CD8-positive, alpha-beta memory T cell (primary cell): ENCODE results near the gene ALDH1A2. TPM values are rescaled to one million over a fixed set of nuclear protein-coding genes. Genes with fewer than 3 reads are reported as not detected.
"Not testable (repeated sequence)": the region's sequence is repeated elsewhere in the genome, so short reads cannot be mapped to it uniquely, and the experiment has no call there.

Experiments used
- CTCF ChIA-PET: fragments of 350-600 bp; sonication (Branson Sonifier 250); formaldehyde crosslinking; loops from one replicate; lab custom pipeline; 2021; ENCODE audit warnings: antibody characterized with exemption; lab: Charles Lee
- POLR2A ChIA-PET: fragments of 350-600 bp; sonication (Branson Sonifier 250); formaldehyde crosslinking; loops from one replicate; lab custom pipeline; 2021; ENCODE audit warnings: antibody characterized with exemption; lab: Charles Lee
- DNase-seq, 5 donors: peaks; one replicate each; pipeline versions ENCODE4 v3.0.0 to v3.0.0-alpha.2; 2020 to 2022; ENCODE audit warnings: mixed read lengths in 1 of 5
- H3K27ac ChIP-seq: one replicate; pipeline ENCODE4 v1.7.0; 2013; ENCODE audit warnings: low read depth, mild to moderate bottlenecking, low read length, moderate library complexity
- H3K27me3 ChIP-seq: 2 replicates; pipeline ENCODE4 v1.7.0; 2013; ENCODE audit warnings: low read length, mild to moderate bottlenecking; ENCODE audit not compliant: insufficient read depth, poor library complexity, severe bottlenecking
- H3K36me3 ChIP-seq: 2 replicates; pipeline ENCODE4 v1.7.0; 2013; ENCODE audit warnings: mild to moderate bottlenecking, low read length, moderate library complexity; ENCODE audit not compliant: insufficient read depth
- H3K4me1 ChIP-seq: 2 replicates; pipeline ENCODE4 v1.7.0; 2013; ENCODE audit warnings: mild to moderate bottlenecking, low read length, moderate library complexity; ENCODE audit not compliant: insufficient read depth
- H3K4me3 ChIP-seq: 2 replicates; pipeline ENCODE4 v1.7.0; 2013; ENCODE audit warnings: mild to moderate bottlenecking, low read length
- H3K9me3 ChIP-seq: 2 replicates; pipeline ENCODE4 v1.7.0; 2013; ENCODE audit warnings: mild to moderate bottlenecking, low read length
- H3K27ac Mint-ChIP-seq, 8 donors: one replicate each; pipeline ENCODE4 v1.8.0; 2020 to 2021; ENCODE audit warnings: mixed read lengths in 8 of 8, mild to moderate bottlenecking in 6 of 8, inconsistent platforms in 3 of 8, moderate library complexity in 3 of 8
- H3K27me3 Mint-ChIP-seq, 2 donors: one replicate each; pipeline ENCODE4 v1.8.0; 2020 to 2021; ENCODE audit warnings: mixed read lengths in 2 of 2, mild to moderate bottlenecking in 1 of 2, moderate library complexity in 1 of 2
- H3K36me3 Mint-ChIP-seq, 3 donors: one replicate each; pipeline ENCODE4 v1.8.0; 2020 to 2021; ENCODE audit warnings: mixed read lengths in 3 of 3, inconsistent platforms in 1 of 3, mild to moderate bottlenecking in 1 of 3
- H3K4me1 Mint-ChIP-seq, 3 donors: one replicate each; pipeline ENCODE4 v1.8.0; 2020 to 2021; ENCODE audit warnings: mixed read lengths in 3 of 3, inconsistent platforms in 1 of 3, mild to moderate bottlenecking in 1 of 3
- H3K4me3 Mint-ChIP-seq, 7 donors: one replicate each; pipeline ENCODE4 v1.8.0; 2020 to 2021; ENCODE audit warnings: mixed read lengths in 7 of 7, mild to moderate bottlenecking in 6 of 7, moderate library complexity in 4 of 7, inconsistent platforms in 2 of 7
- H3K9me3 Mint-ChIP-seq, 5 donors: one replicate each; pipeline ENCODE4 v1.8.0; 2020 to 2022; ENCODE audit warnings: mixed read lengths in 5 of 5, mild to moderate bottlenecking in 3 of 5, moderate library complexity in 2 of 5, inconsistent platforms in 1 of 5
- polyA plus RNA-seq: library from polyadenylated mRNA; unstranded; fragments of 300-500 nt; fragmentation: Illumina TruSeq; gene quantifications from one replicate; pipeline ENCODE4 v1.2.3, GENCODE V29; 2021
- total RNA-seq, 2 experiments: library from RNA; stranded (reverse); gene quantifications; one replicate each; pipeline ENCODE4 v1.2.3, GENCODE V29; 2021

The ALDH1A2 gene
- under 1 TPM in 1 of 2 experiments, not detected in 1; 0.33 TPM for total RNA-seq
- not detected for polyA plus RNA-seq

GRCh38 chr15:58065445-58066041 is at the start of gene ALDH1A2:
Gene ALDH1A2 (minus strand): TSS chr15:58065711. CDS start chr15:58065650, 61 bp downstream.
- H3K9me3 Mint-ChIP-seq, result peaks cover 1 to 11% (median 6%) of the 10 kb centered on the region in 5 donors
- peak within 1 kb of the TSS in 1 of 8 donors; percentile 70 for H3K27ac Mint-ChIP-seq
- H3K36me3 ChIP-seq, result no peaks in the 10 kb centered on the region
- DNase-seq, result peak in 1 of 5 donors; percentile 3
- no peaks in the 10 kb centered on the region for H3K9me3 ChIP-seq
- H3K27me3 ChIP-seq, result peaks cover 27% of the 10 kb centered on the region
- H3K4me3 Mint-ChIP-seq, result peak within 1 kb of the TSS; percentile 28 to 80 (median 73)
- no peaks in the 10 kb centered on the region for H3K4me1 ChIP-seq
- peaks cover 3 to 15% (median 10%) of the 10 kb centered on the region in 3 donors for H3K4me1 Mint-ChIP-seq
- peaks cover 0 to 4% (median 0%) of the 10 kb centered on the region in 3 donors for H3K36me3 Mint-ChIP-seq
- CTCF ChIA-PET, result interaction anchor here (0.6 to 1.0 kb wide), 2 partner anchors 9 to 787 kb away, joined by 3 read pairs; no protein-coding TSS in a partner anchor
- POLR2A ChIA-PET, result no interaction called here
- peak within 1 kb of the TSS; percentile 66 for H3K27ac ChIP-seq
- H3K4me3 ChIP-seq, result peak within 1 kb of the TSS; percentile 14
- H3K27me3 Mint-ChIP-seq, result peaks cover 61 to 74% of the 10 kb centered on the region in 2 donors

DNA sequence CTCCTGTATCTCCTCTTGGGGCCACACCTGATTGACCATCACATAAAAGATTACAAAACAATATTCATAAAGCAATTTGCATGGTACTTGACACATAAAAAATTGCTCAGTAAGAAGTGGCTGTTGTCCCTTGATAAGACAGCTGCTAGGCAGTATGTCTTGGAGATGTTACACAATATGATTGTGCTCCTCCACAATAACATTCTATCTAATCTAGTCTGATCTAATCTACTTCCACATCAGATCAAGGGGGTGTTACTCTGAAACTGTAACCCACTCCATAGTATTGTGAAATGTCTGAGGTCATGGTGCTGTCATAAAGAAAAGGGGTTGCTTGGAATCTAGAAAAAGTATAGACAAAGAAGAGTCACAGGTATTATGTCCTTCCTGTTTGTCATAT is 49.3 kb upstream of the ALDH1A2 start:
- H3K27me3 ChIP-seq, result no peaks in the 10 kb centered on the region
- Mint-ChIP-seq H3K27me3 (peaks cover 9 to 27% of the 10 kb centered on the region in 2 donors), H3K27ac (no peak overlapping the region), H3K36me3 (no peaks in the 10 kb centered on the region), H3K4me3 (no peak overlapping the region), H3K9me3 (no peaks in the 10 kb centered on the region), H3K4me1 (no peaks in the 10 kb centered on the region)
- ChIA-PET POLR2A (no interaction called here), CTCF (no interaction called here)
- H3K27ac ChIP-seq, result no peak overlapping the region
- DNase-seq, result no peak
- H3K9me3 ChIP-seq, result no peaks in the 10 kb centered on the region
- no peaks in the 10 kb centered on the region for H3K36me3 ChIP-seq
- H3K4me1 ChIP-seq, result no peaks in the 10 kb centered on the region
- no peak overlapping the region for H3K4me3 ChIP-seq

DNA sequence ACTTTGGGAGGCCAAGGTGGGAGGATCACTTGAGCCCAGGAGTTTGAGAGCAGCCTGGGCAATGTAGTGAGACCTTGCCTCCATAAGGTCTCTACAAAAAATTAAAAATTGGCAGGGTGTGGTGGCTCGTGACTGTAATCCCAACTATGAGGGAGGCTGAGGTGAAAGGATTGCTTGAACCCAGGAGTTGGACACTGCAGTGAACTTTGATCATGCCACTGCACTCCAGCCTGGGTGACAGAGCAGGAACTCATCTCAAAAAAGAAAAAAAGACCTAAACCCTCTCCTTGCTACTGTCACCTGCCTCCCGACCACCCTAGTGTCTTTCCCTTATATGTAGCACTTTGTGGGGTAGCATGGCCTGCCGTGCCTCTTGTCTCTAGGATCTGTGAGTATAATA is 48.9 kb upstream of the ALDH1A2 start:
- no peaks in the 10 kb centered on the region for H3K36me3 Mint-ChIP-seq
- H3K4me3 Mint-ChIP-seq, result no peak overlapping the region
- peaks cover 9 to 27% of the 10 kb centered on the region in 2 donors for H3K27me3 Mint-ChIP-seq
- no peak overlapping the region for H3K27ac ChIP-seq
- no peak overlapping the region for H3K4me3 ChIP-seq
- H3K4me1 ChIP-seq, result no peaks in the 10 kb centered on the region
- no peaks in the 10 kb centered on the region for H3K9me3 ChIP-seq
- H3K4me1 Mint-ChIP-seq, result no peaks in the 10 kb centered on the region
- DNase-seq, result no peak
- no peaks in the 10 kb centered on the region for H3K9me3 Mint-ChIP-seq
- no peak overlapping the region for H3K27ac Mint-ChIP-seq
- no peaks in the 10 kb centered on the region for H3K27me3 ChIP-seq
- no peaks in the 10 kb centered on the region for H3K36me3 ChIP-seq
- POLR2A ChIA-PET, result no interaction called here
- CTCF ChIA-PET, result no interaction called here

GRCh38 chr15:58113358-58113757 is 47.8 kb upstream of the ALDH1A2 start:
- H3K36me3 ChIP-seq, H3K4me3 ChIP-seq, H3K27ac ChIP-seq, H3K9me3 Mint-ChIP-seq, DNase-seq, H3K4me3 Mint-ChIP-seq, H3K27ac Mint-ChIP-seq, H3K4me1 Mint-ChIP-seq, H3K27me3 ChIP-seq, H3K36me3 Mint-ChIP-seq, POLR2A ChIA-PET, H3K9me3 ChIP-seq, H3K4me1 ChIP-seq, CTCF ChIA-PET: not testable (repeated sequence)
- H3K27me3 Mint-ChIP-seq, result peaks cover 9 to 24% of the 10 kb centered on the region in 2 donors

DNA sequence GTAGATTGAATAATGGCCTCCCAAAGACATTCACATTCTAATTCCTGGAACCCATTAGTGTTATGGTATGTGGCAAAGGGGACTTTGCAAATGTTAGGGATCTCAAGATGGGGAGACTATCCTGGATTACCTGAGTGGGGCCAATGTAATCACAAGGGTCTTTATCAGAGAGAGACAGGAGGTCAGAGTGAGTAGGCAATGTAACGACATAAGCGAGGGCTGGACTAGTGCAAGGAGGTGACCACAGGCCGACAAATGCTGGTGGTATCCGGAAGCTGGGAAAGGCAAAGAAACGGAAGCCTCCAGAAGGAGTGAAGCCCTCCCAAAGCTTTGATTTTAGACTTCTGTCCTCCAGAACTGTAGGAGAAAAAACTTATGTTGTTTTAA is 46.2 kb upstream of the ALDH1A2 start:
- Histone ChIP-seq H3K4me1 (no peaks in the 10 kb centered on the region), H3K4me3 (no peak overlapping the region), H3K27ac (peak overlapping the region; percentile 58), H3K9me3 (no peaks in the 10 kb centered on the region), H3K36me3 (no peaks in the 10 kb centered on the region), H3K27me3 (no peaks in the 10 kb centered on the region)
- H3K4me1 Mint-ChIP-seq, result no peaks in the 10 kb centered on the region
- H3K27ac Mint-ChIP-seq, result no peak overlapping the region
- H3K36me3 Mint-ChIP-seq, result no peaks in the 10 kb centered on the region
- POLR2A ChIA-PET, result no interaction called here
- no peaks in the 10 kb centered on the region for H3K9me3 Mint-ChIP-seq
- CTCF ChIA-PET, result no interaction called here
- H3K4me3 Mint-ChIP-seq, result no peak overlapping the region
- no peak for DNase-seq
- peaks cover 10 to 23% of the 10 kb centered on the region in 2 donors for H3K27me3 Mint-ChIP-seq

DNA sequence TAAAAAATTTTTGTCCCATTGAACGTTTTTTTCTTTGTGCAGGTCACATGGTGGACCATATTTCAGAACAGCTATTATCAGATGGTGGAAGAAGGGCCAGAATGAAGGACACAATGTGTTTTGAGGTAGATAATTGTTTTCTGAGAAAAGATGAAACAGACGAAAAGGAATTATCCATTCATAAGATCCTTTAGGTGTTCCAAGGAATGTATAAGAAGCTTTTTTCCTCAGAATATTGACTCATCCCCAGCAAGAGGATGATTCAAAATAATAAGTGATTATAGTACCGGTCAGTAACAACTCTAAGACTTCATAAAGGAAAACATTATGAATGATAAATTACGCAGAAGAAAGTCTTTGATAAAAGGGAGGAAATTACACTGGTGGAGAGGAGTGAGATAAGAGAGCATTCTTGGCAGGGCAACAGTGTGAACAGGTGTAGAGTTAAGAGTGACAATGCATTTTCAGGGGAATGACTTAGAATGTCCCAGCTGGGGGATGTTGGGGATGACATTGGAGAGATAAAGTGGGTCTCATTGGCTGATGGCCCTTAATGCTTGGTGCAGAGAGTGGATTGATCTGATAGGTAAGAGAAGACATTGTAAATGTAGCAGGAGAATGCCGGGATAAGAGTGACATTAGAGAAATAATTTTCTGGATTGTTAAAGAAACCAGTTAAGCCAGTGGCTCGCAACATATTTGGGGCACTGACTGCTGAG is 45.6 kb upstream of the ALDH1A2 start:
- peaks cover 12 to 26% of the 10 kb centered on the region in 2 donors for H3K27me3 Mint-ChIP-seq
- H3K9me3 Mint-ChIP-seq, result no peaks in the 10 kb centered on the region
- Histone ChIP-seq H3K4me1 (no peaks in the 10 kb centered on the region), H3K36me3 (no peaks in the 10 kb centered on the region), H3K9me3 (no peaks in the 10 kb centered on the region), H3K27me3 (no peaks in the 10 kb centered on the region), H3K4me3 (no peak overlapping the region), H3K27ac (peak overlapping the region; percentile 58)
- H3K27ac Mint-ChIP-seq, result no peak overlapping the region
- CTCF ChIA-PET, result no interaction called here
- no peak overlapping the region for H3K4me3 Mint-ChIP-seq
- no peaks in the 10 kb centered on the region for H3K4me1 Mint-ChIP-seq
- no peak for DNase-seq
- POLR2A ChIA-PET, result no interaction called here
- H3K36me3 Mint-ChIP-seq, result no peaks in the 10 kb centered on the region

DNA sequence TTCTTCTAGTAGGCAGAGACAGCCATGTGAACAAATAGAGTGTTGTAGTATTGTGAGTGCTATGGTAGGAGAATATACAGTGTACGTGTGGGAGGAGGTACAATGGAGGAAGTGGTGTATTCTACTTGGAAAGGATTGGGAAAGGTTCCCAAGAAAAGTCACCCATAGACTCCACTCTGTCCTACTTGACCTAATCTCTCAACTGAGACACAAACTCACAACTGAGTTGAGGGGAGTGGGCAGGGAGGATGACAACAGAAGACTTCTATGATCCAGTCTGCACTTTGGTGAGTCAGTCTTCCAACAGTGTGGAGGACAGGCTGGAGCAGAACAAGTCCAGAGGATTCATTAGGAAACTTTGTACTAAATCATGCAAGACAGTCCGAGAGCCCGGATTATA is 43.9 kb upstream of the ALDH1A2 start:
- Mint-ChIP-seq H3K9me3 (no peaks in the 10 kb centered on the region), H3K4me3 (no peak overlapping the region), H3K36me3 (no peaks in the 10 kb centered on the region), H3K27ac (no peak overlapping the region), H3K27me3 (peaks cover 12 to 30% of the 10 kb centered on the region in 2 donors), H3K4me1 (no peaks in the 10 kb centered on the region)
- Histone ChIP-seq H3K4me3 (no peak overlapping the region), H3K27ac (no peak overlapping the region), H3K4me1 (no peaks in the 10 kb centered on the region), H3K36me3 (no peaks in the 10 kb centered on the region), H3K27me3 (no peaks in the 10 kb centered on the region), H3K9me3 (no peaks in the 10 kb centered on the region)
- ChIA-PET CTCF (no interaction called here), POLR2A (no interaction called here)
- no peak for DNase-seq

DNA sequence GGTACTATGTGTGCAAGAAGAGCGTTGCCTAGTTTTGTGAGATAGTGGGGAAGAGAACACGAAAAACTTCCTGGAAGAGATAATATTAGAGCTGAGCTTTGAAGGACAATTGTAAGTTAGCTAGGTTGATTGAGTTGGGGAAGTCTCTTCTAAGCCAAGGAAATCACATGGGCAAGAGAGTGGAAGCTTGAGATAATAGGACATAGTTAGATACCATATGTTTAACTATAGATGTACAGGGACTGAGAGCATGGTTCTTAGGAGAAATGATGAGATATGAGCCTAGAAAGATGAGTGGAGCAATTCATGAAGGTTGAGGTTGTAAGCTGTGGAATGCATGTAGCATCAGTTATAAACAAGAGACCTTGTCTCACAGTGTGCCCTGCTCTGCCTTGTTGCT is 42.6 kb upstream of the ALDH1A2 start:
- H3K4me1 Mint-ChIP-seq, result no peaks in the 10 kb centered on the region
- no peaks in the 10 kb centered on the region for H3K9me3 Mint-ChIP-seq
- POLR2A ChIA-PET, result no interaction called here
- no peaks in the 10 kb centered on the region for H3K36me3 Mint-ChIP-seq
- Histone ChIP-seq H3K27me3 (no peaks in the 10 kb centered on the region), H3K36me3 (no peaks in the 10 kb centered on the region), H3K27ac (peak overlapping the region; percentile 6), H3K4me3 (no peak overlapping the region), H3K9me3 (no peaks in the 10 kb centered on the region), H3K4me1 (no peaks in the 10 kb centered on the region)
- no peak overlapping the region for H3K27ac Mint-ChIP-seq
- CTCF ChIA-PET, result no interaction called here
- no peak overlapping the region for H3K4me3 Mint-ChIP-seq
- DNase-seq, result no peak
- H3K27me3 Mint-ChIP-seq, result peaks cover 13 to 41% of the 10 kb centered on the region in 2 donors
